HL-60 (cell line): Measurements from ENCODE around the gene UNCX.
"Not testable (repeated sequence)": the region's sequence is repeated elsewhere in the genome, so short reads cannot be mapped to it uniquely, and the experiment has no call there.

Source experiments
- DNase-seq, 2 experiments: peaks; one replicate each; pipeline ENCODE4 v3.0.0-alpha.2; 2010 to 2020; ENCODE audit warnings: low read depth in 1 of 2, low spot score in 1 of 2
- H3K27ac ChIP-seq: fragments of 250-450 bp; sonication (Bioruptor Pico); replicated peaks from 2 replicates; pipeline ENCODE4 v1.5.1; 2020; ENCODE audit warnings: mild to moderate bottlenecking, moderate library complexity
- H3K27me3 ChIP-seq: fragments of 250-450 bp; sonication (Bioruptor Pico); 2 replicates; pipeline ENCODE4 v1.5.1; 2021; ENCODE audit warnings: mild to moderate bottlenecking, moderate library complexity; ENCODE audit not compliant: insufficient read depth, poor library complexity, severe bottlenecking
- H3K4me3 ChIP-seq: replicated peaks from 2 replicates; pipeline ENCODE4 v1.5.1; 2011; ENCODE audit warnings: mild to moderate bottlenecking, control low read depth, low read length; ENCODE audit not compliant: insufficient read depth
- CTCF ChIP-seq: IDR thresholded peaks from one replicate; pipeline ENCODE4 v1.5.1; 2011; ENCODE audit warnings: low read length, control low read depth, inconsistent platforms; ENCODE audit not compliant: insufficient read depth
- GABPA ChIP-seq: IDR thresholded peaks from 2 replicates; pipeline ENCODE4 v1.6.1; 2012; ENCODE audit warnings: low read depth
- POLR2AphosphoS5 ChIP-seq: IDR thresholded peaks from 2 replicates; pipeline ENCODE4 v1.6.1; 2012; ENCODE audit warnings: low read depth
- REST ChIP-seq: IDR thresholded peaks from 2 replicates; pipeline ENCODE4 v1.6.1; 2012; ENCODE audit warnings: low read depth; ENCODE audit not compliant: insufficient replicate concordance
- SPI1 ChIP-seq: IDR thresholded peaks from 2 replicates; pipeline ENCODE4 v1.6.1; 2012; ENCODE audit warnings: low read depth, mild to moderate bottlenecking, borderline replicate concordance

UNCX gene

GRCh38 chr7:1260244-1260635 lies 27.6 kb downstream of the UNCX start:
- no peak for DNase-seq
- no peak overlapping the region for H3K4me3 ChIP-seq
- H3K27ac ChIP-seq: no peak overlapping the region
- TF ChIP-seq GABPA: no peak
- TF ChIP-seq POLR2AphosphoS5: no peak
- TF ChIP-seq REST: no peak
- no peak for TF ChIP-seq SPI1
- no peak for TF ChIP-seq CTCF
- H3K27me3 ChIP-seq: peaks cover 25% of the 10 kb centered on the region

GRCh38 chr7:1261036-1261435 lies 28.4 kb downstream of the UNCX start:
- DNase-seq, H3K27ac ChIP-seq, H3K4me3 ChIP-seq: not testable (repeated sequence)
- peaks cover 17% of the 10 kb centered on the region for H3K27me3 ChIP-seq

GRCh38 chr7:1262441-1262840 lies 29.8 kb downstream of the UNCX start:
- TF ChIP-seq SPI1: no peak
- TF ChIP-seq CTCF: no peak
- TF ChIP-seq GABPA: no peak
- TF ChIP-seq REST: no peak
- TF ChIP-seq POLR2AphosphoS5: no peak
- Histone ChIP-seq H3K27me3 (peaks cover 8% of the 10 kb centered on the region), H3K27ac (no peak overlapping the region), H3K4me3 (no peak overlapping the region)
- DNase-seq: no peak

GRCh38 chr7:1263391-1263951 lies 30.8 kb downstream of the UNCX start:
- TF ChIP-seq REST (no peak), SPI1 (no peak), GABPA (no peak), CTCF (no peak), POLR2AphosphoS5 (no peak)
- no peak overlapping the region for H3K27ac ChIP-seq
- peaks cover 8% of the 10 kb centered on the region for H3K27me3 ChIP-seq
- H3K4me3 ChIP-seq: no peak overlapping the region
- DNase-seq: no peak
